GM19455 (cell line): ENCODE results near the gene FOSL1.
A peak's percentile ranks its signal among the peaks of the same experiment; 100 is the strongest.

Source experiments
- ATAC-seq: cut with Tn5 transposase; IDR thresholded peaks from one replicate; pipeline ENCODE4 v1.9.1; 2021; ENCODE audit not compliant: unreplicated experiment

The FOSL1 gene

DNA sequence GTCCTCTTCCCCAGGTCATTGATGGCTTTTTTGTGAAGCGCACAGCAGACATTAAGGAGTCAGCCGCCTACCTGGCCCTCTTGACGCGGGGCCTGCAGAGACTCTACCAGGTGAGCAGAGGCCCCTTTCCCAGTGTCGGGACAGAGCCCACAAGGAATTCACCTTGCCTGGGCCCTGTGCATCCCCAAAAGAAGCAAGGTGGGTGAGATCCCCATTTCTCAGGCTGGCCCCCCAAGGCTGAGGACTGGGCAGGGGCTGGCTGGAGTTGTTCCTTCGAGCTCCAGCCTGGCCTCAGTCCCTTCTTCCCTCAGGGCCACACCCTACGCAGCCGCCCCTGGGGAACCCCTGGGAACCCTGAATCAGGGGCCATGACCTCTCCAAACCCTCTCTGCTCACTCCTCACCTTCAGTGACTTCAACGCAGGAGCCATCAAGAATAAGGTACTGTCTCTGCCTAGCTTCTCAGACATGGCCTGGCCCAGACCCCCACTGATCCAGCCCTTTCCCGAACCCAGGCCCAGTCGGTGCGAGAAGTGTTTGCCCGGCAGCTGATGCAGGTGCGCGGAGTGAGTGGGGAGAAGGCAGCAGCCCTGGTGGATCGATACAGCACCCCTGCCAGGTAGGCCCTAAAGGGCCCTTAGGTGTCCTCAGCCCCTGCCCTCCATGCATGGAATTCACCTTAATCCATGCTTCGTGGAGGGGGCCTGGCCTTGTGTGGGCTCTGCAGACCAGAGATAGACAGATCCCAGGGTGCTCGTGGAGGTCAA is 35.3 kb downstream of the FOSL1 start:
- ATAC-seq, result no peak

DNA sequence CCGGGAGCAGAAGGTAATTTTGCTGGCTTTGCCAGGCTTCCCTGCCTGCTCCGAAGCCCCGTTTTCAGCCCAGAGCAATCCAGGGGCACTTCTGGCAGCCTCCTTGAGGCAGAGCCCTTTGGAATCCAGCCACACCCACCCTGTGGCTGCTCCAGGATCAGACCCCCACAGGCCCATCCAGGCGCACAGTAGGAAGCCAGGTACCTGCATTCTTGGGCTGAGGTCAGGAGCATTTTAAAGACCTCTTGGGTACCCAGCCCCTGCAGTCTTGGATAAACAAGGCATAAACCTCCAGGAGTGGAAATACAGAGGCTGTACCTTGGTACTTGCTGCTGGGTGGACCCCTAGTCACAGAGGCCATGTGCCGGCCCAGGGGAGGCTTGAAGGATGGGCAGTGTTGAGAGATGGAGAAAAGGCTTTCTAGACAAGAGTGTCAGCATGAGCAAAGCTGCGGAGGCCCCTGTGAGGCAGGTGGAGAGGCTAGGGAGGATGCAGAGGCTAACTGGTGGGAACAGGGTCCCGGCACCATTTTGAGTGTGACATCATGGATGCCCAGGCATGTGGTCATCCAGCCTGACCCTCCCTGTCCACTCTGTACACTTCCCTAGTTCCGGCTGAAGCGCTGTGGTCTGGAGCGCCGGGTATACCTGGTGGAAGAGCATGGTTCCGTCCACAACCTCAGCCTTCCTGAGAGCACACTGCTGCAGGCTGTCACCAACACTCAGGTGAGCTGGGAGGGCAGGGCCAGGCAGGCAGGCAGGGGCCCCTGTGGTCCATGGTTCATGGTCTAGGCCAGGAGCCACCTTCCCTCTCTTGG is 36.1 kb downstream of the FOSL1 start:
- no peak for ATAC-seq

DNA sequence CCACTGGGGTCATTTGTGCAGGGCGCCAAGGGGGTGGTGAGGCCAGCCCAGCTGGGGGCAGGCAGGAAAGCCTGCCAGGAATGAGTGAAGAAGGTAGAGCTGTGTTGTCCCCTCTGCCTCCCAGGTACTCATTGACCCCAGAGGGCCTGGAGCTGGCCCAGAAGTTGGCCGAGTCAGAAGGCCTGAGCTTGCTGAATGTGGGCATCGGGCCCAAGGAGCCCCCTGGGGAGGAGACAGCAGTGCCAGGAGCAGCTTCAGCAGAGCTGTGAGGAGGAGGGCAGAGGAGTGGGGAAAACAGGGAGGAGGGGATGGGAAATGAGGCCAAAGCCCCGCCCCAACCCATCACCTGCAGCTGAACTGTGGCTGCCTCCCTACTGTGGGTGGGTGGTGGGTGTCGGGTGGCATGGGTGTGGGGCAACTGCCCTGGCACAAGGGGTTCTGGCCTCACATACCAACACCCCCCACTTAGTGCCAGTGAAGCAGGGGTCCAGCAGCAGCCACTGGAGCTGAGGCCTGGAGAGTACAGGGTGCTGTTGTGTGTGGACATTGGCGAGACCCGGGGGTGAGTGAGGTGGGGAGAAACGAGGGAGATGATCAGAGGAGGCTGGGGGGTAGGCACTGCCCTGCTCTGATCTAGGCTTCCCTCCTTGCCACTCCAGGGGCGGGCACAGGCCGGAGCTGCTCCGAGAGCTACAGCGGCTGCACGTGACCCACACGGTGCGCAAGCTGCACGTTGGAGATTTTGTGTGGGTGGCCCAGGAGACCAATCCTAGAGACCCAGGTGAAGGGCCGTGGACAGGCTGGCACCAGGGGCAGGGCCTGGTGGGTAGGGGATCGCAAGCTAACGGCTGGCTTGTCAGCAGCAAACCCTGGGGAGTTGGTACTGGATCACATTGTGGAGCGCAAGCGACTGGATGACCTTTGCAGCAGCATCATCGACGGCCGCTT is 37.0 kb downstream of the FOSL1 start:
- ATAC-seq, result no peak

DNA sequence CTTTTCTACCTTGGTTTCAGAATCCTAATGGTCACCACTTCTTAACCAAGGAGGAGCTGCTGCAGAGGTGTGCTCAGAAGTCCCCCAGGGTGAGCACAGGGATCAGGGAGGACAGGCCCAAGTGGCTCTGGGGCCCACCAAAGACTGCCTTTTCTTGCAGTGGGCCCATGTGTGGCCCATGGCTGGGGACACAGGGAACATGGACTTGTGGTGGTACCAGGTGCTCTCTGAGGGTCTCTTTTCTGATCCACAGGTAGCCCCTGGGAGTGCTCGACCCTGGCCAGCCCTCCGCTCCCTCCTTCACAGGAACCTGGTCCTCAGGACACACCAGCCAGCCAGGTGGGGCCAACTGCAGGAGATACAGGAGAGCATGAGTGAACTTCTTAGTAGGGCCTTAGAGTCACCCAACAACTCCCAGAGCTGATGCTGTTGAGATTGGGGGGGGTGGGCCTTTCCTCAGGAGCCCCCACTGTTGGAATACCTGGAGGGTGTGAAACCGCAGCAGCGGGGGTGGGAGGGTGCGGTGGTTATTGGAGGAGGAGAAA is 37.9 kb downstream of the FOSL1 start:
- ATAC-seq, result no peak

DNA sequence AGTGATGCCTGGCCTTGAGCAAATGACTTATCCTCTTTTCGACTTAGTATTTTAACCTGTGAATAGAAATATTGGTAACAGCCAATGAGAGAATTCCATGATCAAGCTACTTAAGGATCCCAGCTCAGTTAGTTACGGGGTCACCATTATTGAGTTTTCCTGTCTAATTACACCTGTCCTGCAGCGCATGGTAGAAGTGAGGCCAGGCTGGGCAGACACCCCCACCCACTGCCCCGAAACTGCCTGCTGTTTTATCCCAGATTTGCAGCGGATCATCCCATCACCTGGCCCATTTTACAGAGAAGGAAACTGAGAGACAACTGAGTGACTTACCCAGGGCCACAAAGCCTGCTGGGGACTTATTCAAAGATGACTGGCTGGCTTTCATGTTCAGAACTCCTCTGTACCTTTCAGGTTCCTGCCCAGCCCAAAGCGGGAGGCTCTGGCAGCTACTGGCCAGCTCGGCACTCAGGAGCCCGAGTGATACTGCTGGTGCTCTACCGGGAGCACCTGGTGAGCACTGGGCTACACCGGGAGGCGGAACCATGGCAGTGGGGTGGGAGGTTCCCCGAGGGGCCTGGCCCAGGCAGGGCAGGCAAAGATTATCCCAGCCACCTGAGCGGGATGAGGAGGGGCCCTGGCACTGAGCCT is 38.5 kb downstream of the FOSL1 start:
- ATAC-seq, result no peak

GRCh38 chr11:65861165-65861505 is 39.1 kb downstream of the FOSL1 start:
- no peak for ATAC-seq

DNA sequence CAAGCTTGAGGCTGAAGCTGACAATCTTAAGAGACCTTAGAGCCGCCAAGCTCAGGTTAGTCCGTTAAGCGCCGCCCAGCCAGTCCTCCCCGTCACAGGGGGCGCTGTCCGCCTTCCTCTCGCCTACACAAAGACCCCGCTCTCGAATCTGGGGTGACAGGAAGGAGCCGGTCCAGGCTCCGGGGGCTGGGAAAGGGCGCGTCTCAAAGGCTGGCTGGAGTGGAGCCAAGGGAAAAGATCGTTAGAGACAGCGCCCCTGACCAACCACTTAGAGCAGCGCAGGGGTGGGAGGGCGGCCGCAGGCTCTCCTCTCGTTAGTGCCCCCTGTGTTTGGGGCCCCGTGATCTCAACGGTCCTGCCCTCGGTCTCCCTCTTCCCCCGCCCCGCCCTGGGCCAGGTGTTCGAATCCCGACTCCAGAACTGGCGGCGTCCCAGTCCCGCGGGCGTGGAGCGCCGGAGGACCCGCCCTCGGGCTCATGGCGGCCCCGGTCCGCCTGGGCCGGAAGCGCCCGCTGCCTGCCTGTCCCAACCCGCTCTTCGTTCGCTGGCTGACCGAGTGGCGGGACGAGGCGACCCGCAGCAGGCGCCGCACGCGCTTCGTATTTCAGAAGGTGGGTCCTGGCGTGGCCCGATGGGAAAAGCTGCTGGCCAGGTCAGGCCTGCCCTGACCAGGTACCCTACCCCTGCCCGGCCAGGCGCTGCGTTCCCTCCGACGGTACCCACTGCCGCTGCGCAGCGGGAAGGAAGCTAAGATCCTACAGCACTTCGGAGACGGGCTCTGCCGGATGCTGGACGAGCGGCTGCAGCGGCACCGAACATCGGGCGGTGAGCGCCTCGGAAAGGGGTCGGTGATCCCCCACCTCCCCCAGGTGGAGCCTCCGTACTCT is 39.7 kb downstream of the FOSL1 start, which contains the start of gene MUS81:
MUS81 (plus strand) TSS at position 156 of the 887 bp plus-strand sequence; CDS start at position 477, 321 bp downstream.
- ATAC-seq, result peak; percentile 30

- no peak for ATAC-seq
Observed at GRCh38 chr11:65859812-65860277, 40.3 kb downstream of the FOSL1 start.

- peak; percentile 44 for ATAC-seq
Observed at GRCh38 chr11:65859095-65859811, 40.9 kb downstream of the FOSL1 start.

- ATAC-seq, result no peak
Observed at GRCh38 chr11:65858681-65859087, 41.5 kb downstream of the FOSL1 start.

DNA sequence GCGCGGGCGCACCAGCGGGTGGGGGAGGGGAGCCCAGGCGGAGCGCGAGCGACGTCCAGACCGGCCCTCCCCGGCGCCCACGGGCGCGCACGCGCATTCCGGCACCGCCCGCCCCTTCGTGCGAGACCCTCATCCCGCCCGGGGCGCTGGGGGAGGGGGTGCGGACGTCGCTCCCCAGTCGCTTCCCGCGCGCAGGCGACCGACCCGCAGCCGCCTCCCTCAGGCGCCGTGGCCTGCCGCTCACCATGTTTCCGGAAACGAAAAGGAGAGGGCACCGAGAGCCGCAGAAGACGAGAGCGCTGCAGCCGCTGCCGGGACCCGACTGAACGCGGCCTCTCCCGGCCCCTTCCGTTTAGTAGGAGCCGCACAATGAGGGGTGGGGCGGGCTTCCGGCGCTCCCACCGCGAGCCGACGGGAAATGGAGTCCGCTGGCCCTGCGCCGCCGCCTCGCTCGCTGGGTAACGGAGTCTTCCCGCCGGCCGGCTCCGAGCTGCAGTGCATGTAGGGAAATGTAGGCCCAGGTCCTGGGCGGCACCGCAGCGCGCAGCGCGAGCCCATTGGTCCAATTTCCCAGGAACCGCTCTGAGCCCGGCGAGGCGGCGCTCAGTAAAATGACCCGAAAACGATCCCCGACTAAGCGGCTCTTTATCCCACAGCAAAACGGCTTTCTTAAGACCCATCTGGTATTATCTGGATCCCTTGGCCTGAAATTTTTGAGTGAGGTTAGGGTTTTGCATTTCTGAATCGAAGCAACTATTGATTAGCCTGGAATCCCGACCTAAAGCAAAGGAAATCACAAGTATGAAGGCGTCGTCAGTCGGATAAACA is 42.1 kb downstream of the FOSL1 start, which contains the start of gene CFL1:
CFL1 (minus strand) TSS at position 328 of the 828 bp plus-strand sequence; CDS start at position 247, 81 bp downstream.
- peak; percentile 45 for ATAC-seq

- peak; percentile 1 for ATAC-seq
Observed at GRCh38 chr11:65857500-65857852, 42.7 kb downstream of the FOSL1 start.

DNA sequence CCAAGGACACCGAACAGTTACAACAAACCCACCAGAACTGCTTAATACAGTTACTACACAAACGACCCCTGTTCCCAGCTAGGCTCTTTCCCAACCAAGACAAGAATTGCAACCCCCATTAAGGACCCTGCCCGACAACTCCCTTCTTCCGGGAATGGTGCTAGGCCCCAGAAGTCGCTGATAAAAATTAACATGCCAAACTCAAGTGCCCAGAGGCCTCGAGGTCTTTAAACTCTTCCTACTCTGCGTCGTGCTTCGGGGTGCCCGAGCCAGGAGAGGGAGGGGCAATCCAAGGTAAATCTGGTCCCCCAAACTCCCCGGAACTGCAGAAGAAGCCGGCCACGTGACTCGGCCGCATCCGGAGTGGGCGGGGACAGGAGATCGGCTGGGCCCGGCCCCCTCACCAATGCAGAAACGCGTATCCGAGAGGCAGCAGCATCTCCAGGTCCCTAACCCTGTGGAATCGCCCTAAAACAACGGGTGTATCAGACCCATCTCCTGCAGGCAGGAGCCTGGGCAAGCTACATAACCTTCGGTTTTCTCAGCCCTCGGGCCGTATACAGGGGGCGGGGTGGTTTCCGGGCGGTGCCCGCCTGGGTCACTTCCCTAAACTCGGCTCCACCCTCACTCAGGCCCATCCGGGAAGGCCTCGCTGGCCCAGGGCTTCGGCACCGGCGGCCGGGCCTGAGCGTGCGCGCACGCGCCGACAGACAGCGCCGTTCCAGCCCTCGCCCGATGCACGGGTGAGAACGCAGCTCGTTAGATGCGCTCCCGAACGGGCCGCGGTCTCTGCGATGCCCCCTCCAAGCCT is 43.3 kb downstream of the FOSL1 start:
- ATAC-seq, result peak; percentile 21

DNA sequence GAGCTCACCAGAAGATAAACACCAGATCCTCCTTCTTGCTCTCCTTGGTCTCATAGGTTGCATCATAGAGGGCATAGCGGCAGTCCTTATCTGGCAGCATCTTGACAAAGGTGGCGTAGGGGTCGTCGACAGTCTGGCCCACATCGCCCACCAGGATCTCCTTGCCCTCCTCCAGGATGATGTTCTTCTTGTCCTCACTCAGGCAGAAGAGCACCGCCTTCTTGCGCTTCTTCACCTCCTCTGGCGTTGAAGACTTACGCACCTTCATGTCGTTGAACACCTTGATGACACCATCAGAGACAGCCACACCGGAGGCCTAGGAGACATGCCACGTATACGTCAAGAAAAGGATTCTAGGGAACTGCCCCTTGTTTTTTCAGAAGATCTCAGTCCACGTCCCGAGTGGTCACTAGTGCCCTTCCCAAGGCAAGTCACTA is 44.2 kb downstream of the FOSL1 start:
- no peak for ATAC-seq

GRCh38 chr11:65854852-65855837 is 45.0 kb downstream of the FOSL1 start:
- ATAC-seq, result no peak
